HG02588 (cell line): Measurements from ENCODE around the gene FGF10.

Source experiments
- ATAC-seq: cut with Tn5 transposase; IDR thresholded peaks from one replicate; pipeline ENCODE4 v1.9.1; 2021; ENCODE audit warnings: mild to moderate bottlenecking, moderate library complexity; ENCODE audit not compliant: unreplicated experiment

The FGF10 gene

DNA sequence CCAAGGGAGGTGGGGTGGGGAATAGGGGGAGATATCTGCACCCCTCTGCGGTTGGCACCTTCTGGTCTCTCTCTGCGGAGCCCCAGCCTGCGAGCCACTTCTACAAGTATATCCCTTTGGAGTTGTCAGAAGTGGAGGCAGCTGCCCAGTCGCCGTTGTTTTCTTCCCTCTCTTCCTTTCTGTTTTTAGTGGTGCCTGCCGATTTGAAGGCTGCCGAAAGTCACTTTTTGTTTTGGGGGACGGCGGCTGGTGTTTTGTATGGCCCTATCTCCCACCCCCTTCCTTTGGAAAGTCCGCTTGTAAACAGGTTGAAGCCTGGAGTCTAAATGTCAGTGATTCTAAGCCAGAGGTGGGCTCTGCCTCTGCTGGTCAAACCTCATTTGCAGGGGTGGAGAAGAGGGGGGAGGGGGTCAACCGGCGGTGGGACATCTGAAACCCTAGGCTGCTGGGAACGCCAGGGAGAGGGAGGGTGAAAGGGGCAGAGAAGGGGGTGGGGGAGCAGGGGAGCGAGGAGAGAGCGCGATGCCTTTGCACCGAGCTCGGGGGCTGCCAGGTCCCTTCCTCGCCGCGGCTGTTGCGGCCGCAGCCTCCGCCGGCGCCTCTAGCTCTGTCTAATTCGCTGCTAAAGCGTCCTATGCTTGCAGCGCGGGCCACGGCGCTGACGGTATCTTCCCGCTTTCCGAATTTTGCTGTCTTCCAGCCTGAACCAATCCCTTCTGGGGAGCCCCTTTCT, at the start of gene FGF10:
Gene FGF10 (minus strand): TSS at position 331 of the 733 bp plus-strand sequence. CDS start 738 bp downstream, outside the sequence.
- no peak for ATAC-seq

DNA sequence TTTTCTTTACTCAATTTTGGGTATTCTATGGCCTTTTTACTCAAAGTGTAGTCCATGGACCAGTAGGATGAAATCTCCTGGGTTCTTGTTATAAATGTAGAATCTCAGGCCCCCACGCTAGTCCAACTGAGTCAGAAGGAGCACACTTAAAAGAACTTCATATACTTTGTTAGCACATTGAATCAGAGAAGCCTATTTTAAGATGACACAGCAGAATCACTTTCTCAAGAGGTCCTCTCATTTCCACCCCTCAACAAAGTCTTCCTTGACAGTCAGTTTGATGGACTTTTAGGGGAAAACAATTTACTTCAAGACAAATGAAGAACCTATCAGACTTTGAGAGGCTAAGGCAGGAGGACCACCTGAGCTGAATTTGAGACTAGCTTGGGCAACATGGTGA, 37.7 kb upstream of the FGF10 start:
- no peak for ATAC-seq

DNA sequence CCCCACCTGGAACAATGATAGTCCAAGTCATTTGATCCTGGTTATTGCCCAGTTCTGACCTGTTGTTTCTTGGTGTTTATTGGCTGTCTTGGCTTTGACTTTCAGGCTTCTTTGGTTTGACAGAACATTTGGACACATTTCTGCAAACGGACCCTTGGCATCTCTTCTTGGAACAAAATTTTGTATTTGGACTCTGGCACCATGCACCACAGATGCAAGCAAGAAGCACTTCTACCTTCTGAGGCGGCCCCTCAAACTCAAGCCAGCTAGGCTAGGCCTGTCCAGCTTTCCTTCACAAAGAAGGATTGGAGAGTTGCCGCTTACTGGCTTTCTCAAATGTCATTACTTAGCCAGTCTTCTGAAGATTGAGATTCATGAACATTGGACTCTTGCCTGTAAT, 23.1 kb upstream of the FGF10 start:
- no peak for ATAC-seq

DNA sequence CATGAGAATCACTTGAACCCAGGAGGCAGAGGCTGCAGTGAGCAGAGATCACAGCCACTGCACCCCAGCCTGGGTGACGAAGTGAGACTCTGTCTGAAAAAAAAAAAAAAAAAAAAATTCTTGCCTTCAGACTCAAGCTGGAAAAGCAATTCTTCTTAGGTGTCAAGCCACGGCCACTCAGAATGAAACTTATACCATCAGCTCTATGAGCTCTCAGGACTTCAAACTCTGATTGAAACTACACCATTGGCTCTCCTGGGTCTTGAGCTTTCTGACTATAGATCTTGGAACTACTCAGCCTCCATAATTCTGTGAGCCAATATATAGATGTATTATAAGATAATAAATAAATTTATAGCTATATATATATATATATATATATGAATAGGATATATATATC, 12.9 kb upstream of the FGF10 start:
- no peak for ATAC-seq

DNA sequence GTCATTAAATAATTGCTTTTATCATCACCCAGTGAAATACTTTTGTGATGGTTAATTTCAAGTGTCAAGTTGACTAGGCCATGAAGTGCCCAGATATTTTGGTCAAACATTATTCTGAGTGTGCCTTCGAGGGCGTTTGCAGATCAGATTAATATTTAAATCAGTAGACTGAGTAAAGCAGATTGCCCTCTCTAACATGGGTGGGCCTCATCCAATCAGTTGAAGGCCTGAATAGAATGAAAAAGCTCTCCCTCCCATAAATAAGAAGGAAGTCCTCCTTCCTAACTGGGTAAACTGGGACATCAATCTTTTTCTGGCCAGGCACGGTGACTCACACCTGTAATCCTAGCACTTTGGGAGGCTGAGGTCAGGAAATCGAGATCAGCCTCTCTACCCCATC, 12.4 kb upstream of the FGF10 start:
- no peak for ATAC-seq

DNA sequence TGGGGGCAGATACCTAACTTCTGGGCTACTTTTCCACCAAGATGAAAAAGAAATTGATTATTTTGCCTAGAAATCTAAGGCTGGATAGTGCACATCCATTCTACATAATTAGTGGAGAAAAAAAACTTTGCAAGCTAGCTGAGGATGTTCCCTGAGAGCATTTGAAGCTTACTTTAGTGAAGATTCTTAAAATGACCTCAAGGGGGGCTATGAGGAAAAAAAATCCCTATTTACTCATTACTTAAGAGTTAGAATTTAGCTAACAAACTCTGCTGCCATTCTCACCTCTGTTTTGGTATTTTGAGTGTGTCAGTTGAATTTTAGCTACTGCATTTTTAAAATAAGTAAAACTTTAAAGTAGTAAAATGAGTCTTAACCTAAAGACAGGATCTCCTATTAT, 9.2 kb upstream of the FGF10 start:
- ATAC-seq, result no peak

DNA sequence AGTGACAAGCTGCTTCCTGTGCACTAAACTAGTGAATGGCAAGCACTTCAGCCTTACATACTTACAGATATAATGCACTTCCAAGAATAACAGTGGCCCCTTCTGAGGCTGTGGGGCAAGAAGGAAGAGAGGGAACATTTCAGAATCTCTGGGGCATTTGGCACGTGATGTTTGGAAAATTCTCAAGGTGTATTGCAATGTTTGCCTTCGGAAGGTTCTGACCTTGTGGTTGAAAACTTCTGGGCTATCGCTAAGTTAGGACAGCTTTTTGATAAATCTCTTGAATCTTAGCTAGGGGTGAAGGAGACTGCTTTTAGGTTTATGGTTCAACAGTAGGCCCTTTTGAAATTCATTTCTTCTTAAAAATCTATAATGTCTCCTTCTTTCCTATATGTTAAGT, 7.1 kb upstream of the FGF10 start:
- no peak for ATAC-seq

DNA sequence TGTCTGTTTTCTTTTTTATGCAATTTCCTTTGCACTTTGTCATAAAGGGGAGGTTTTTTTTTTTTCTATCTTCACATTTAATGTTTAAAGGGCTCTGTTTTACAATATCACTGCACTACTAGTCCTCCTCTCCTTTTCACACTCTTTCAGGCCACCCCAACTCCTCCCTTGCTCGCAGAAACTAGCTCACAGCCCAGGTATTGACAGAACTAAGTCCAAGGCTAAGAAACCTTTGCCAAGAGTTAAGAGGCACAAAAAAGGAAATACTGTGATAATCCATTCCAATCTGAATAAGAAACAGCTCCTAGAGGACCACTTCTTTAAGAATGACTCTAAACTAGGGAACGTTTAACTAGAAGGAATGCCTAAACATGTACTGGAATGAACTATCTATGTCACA, 1.1 kb upstream of the FGF10 start:
- no peak for ATAC-seq

DNA sequence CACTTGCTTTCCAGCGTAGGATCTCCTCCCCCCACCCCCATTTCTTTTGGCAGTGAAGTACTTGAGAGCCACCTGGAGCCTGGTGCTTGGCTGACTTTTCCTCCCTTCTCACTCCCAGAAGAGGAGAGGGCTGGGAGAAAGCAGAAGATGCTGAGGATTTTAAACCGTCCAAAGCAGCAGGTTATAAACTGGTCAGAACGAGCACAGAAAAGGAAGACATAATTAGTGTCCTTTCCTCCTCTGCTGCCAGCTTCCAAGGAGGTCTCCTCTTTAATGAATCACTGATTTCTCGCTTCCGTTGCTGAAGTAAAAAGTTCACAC, 563 bp upstream of the FGF10 start:
- ATAC-seq, result no peak

DNA sequence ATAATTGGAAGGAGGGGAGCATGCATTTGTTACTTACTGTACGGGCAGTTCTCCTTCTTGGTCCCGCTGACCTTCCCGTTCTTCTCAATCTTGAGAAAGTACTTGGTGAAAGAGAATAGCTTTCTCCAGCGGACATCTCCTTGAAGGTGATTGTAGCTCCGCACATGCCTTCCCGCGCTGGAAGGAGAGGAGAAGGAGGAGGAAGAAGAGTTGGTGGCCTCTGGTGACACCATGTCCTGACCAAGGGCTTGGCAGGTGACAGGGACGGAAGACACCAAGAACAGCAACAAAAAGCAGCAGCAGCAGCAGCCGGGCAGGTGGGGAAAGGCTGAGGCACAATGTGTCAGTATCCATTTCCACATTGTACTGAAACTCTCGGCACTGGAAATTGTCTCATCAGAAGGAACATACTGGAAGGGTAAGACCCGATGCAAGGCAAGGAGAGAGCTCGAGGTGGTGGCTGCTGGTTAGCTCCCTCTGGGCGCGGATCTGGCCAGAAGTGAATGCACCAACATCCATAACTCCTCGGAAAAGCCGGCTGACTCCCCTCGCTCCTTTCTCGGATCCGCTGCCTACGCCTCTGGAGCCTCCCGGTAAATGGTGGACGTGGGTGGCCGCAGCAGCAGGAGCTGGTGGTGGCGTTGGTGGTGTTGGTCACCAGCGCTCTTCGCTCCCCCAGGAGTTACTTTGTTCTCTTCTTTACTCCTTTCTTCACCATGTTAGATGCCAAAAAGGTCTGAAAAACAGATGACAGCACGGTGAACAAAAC, 715 bp downstream of the FGF10 start:
- ATAC-seq, result no peak

DNA sequence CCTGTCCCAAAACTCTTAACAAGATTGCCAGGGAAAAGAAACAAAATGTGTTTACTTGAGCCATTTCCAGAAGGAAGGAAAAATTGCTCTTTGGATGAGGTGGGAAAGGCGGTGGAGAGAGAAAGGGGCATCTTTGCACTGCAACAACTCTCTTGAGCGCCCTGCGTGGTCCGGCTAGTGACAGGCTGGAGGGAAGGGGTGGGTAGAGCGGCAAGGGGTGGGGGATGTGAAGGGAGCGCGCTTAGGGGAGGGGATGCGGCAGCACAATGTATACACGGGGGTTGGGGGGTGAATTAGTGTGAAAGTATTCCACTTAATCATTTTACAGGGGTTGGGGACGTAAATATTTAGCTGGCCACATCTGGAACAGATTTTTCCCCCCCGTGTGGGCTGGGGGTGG, 1.3 kb downstream of the FGF10 start:
- ATAC-seq, result no peak

DNA sequence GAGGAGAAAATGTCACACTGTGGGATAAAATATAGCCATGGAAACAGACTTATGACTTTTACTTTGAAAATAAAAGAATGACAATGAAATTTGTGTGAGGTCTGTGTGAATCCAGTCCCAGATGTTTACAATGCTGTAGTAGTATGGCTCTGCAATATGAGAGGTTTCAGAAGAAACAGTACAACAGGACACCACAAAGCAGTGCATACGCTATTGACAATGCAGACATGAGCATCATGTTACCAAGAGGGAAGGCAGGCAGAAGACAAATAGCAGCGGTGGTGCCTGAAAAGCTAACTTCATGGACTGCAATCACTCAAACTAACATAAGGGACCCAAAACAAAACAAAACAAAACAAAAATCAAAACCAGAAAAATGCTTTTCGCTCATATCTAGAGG, 1.8 kb downstream of the FGF10 start:
- no peak for ATAC-seq

DNA sequence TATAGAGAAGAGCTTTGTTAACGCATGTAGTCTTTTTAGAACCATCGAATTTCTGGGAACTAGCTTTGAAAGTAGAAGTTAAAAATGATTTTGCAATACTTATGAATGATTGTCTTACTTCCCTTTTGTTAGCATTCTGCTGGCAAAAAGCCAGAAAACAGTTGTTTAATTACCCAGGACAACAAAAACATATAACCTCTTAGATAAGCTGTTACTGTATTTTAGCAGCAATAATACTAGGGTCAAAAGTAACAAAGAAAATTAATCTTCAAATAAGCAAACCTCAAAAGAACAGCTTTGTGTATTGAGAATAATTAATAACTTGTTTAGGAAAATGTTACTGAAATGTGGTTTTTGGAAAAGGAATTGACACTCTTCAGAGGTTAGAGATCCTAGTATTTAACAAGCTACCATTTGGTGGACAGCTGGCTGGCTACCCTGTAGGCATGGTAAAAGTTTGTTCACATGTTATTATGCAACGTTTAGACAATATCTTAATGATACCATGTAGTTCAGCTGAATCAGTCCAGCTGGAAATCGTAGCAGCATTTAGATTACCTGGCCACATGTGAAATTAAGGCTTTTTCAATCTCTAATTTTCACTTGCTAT, 3.8 kb downstream of the FGF10 start:
- no peak for ATAC-seq

DNA sequence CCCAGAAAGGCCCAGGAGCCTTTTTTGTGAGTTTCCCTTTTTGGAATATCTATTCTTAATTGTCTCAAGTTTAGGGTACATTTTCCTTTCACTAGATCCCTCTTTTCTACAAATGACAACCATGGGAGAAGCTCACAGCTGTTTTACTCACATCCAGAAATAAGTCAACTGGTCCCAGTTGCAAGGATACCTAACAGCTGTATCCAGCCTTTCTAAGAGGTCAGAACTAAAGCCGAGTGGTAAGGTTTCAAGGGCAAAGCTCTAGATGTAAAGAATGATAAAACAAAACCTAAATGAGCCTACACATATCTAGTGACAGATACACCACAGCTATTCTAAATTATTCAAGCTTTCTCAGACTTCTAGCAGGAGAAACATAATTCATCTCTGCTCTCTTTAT, 4.4 kb downstream of the FGF10 start:
- ATAC-seq, result no peak

DNA sequence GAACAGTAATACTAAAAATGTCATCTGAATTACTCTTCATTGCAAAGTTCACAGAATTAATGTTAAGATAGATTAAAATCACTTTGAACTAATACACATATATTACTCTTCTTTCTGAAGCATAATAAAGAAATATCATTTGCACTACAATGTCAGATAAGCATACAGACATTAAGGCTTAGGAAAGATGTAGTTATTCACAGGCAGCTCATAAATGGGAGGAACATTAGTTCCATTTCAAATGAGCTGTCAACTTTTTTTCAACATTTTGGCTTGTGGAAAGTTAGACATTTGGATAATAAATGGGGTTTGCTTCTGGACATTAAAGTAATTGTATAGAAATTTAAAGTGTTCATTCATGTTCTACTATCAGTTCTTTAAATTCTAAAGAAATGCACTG, 6.3 kb downstream of the FGF10 start:
- ATAC-seq, result no peak

DNA sequence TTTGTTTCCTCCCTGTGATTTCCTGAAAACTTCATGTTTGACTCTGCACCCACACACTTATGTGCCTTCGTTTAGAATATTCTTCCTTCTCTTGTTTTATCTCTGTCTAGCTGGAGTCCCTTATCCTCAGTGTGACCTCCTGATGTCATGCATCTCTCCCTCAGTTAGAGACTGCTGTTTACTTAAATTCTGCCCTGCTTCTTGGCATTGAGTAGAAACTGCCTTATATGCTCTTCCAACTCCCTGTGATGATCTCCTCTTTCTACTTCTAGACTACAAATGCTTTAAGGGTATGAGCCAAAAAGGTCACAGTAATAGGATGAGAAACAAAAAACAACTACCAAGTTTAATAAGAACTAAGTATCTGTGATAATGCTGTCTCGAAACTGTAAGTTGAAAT, 12.2 kb downstream of the FGF10 start:
- no peak for ATAC-seq

DNA sequence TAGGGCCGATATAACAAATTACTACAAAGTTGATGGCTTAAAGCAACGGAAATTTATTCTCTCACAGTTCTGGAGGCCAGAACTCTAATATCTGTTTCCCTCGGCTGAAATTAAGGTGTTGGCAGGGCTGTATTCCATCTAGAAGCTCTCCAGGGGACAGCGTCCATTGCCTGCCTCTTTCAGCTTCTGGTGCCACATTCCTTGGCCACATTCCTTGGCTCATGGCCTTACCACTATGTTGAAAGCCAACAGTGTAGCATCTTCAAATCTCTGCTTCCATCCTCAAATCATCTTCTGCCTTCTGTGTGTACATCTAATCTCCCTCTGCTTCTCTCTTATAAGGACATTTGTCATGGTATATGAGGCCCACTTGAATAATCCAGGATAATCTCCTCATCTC, 17.2 kb downstream of the FGF10 start:
- ATAC-seq, result no peak

DNA sequence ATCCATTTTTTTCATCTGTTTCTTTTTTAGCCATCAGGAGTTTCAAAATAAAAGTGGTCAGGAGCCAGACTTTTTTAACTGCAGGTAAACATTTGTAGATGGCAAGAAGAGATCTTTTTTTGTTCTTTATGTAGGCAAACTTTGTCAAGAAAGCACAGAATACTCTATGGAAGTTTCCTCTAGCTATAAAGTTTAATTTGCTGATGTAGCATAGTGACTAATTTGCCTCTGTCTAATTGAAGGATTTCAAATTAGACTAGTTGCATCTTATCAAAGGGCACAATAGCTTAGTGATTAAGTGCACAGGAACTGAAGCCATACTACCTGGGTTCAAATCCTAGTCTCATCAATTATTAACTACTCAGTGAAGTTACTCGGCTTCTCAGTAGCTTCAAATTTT, 22.0 kb downstream of the FGF10 start:
- ATAC-seq, result no peak

DNA sequence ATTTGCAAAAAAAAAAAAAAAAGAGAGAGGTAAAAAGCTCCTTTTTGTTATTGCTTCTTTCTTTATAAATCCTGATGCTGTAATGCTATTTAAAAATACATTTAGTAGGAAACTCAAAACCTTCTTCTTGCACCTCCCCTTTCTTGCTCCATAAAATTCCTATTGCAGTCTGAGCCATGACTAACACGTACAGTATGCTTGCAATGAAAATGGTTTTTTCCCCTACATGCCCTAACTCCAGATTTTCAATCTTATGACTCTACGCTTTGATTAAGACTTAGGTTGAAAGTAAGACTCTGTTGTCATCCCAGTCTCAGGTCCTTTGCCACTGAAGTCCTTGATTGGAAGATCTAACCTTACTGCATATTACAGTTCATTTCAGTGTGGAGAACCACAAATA, 23.9 kb downstream of the FGF10 start:
- ATAC-seq, result no peak

DNA sequence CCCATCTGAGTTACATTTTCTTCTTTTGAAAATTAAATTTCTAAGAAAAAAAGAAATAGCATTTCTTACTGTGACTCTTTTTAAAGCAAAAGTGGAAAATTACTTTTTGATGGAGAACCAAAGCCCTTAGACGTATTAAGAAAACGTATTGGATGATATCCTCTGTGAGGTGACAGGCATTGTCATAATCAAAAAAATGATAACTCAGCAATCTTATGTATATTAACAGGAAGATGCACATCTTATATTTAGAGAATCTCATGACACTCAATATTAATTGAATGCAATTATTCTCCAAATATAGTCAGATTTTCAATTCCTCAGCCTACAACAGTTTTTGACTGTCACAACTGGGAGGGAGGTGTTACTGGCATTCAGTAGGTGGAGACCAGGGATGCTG, 25.1 kb downstream of the FGF10 start:
- ATAC-seq, result no peak

DNA sequence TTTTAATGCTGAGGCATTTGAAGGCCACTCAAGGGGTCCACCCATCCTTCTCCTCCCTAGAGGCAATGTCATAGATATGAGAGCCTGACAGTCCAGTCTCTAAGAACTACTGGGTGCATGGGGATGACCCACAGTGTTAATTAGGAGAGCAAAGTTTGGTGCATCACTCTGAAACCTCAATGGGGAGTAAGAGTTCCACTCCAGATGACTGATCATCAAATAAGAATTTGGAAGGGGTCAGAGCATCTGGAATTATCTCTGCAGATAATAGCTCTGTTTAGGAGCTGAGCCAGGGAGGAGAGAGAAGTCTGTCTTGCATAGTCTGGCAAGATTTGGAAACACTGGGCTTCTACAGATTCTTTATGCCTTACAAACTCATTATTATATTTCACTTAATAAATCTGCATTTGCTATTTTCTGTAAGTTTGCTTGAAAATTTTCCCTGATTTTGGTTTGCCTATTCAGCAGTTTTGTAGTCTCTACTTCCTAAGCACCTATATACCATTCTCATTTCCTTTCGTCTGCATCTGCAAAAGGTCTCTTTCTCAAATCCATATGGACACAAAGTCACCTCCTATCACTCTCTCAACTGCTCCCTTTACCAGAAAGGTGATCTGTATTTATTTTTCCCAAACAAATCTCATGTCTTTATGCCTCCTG, 27.7 kb downstream of the FGF10 start:
- no peak for ATAC-seq

DNA sequence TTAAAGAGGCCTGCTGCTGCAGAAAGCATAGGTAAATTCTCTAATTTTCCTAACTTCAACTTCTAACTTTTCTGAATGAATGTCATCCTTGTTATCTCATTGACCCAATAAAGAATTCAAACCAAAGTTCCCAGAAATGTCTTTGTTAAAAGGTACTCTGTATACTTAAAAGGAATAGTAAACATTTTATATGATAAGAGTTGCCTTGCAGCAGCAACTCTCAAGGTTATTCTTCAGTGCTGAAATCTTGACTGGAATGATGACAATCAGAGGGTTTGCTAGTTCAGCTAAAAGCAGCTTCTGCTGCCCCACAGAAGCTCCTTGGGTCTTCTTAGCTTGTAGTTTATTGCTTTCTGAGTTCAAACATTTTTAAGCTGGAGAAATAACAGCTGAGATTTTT, 28.3 kb downstream of the FGF10 start:
- no peak for ATAC-seq
